ENCODE data around the gene CAMK1G. TPM values are rescaled to one million over a fixed set of nuclear protein-coding genes. Genes with fewer than 3 reads are reported as not detected.

The CAMK1G gene
- total and polyA plus RNA-seq, 2 experiments from 2014 or later, result 0.32 to 0.76 TPM

- no peak overlapping the region for H3K4me3 ChIP-seq
- no peak overlapping the region for H3K27ac ChIP-seq (ENCODE audit: low read depth)
- peaks cover 11% of the 10 kb centered on the region for H3K4me1 ChIP-seq (ENCODE audit: insufficient read depth)
- H4K20me1 ChIP-seq (replicated peaks; ENCODE audit: insufficient read depth), result no peaks in the 10 kb centered on the region
- ATAC-seq, result no peak
- Mint-ChIP-seq H3K36me3 (ENCODE audit: low read depth) (no peaks in the 10 kb centered on the region), H3K4me3 (no peak overlapping the region), H3K4me1 (peaks cover 13% of the 10 kb centered on the region), H3K9me3 (peaks cover 6% of the 10 kb centered on the region; the same call in 2 of the 3 replicates), H3K27ac (no peak overlapping the region), H3K27me3 (ENCODE audit: insufficient read depth, low read depth, poor library complexity) (peaks cover 3% of the 10 kb centered on the region)
- no peak for DNase-seq (ENCODE audit: low spot score)
- H3K27me3 ChIP-seq (ENCODE audit: insufficient read depth), result peaks cover 26% of the 10 kb centered on the region
- H3K4me2 ChIP-seq, result no peak overlapping the region
- TF ChIP-seq, protein P1, sequence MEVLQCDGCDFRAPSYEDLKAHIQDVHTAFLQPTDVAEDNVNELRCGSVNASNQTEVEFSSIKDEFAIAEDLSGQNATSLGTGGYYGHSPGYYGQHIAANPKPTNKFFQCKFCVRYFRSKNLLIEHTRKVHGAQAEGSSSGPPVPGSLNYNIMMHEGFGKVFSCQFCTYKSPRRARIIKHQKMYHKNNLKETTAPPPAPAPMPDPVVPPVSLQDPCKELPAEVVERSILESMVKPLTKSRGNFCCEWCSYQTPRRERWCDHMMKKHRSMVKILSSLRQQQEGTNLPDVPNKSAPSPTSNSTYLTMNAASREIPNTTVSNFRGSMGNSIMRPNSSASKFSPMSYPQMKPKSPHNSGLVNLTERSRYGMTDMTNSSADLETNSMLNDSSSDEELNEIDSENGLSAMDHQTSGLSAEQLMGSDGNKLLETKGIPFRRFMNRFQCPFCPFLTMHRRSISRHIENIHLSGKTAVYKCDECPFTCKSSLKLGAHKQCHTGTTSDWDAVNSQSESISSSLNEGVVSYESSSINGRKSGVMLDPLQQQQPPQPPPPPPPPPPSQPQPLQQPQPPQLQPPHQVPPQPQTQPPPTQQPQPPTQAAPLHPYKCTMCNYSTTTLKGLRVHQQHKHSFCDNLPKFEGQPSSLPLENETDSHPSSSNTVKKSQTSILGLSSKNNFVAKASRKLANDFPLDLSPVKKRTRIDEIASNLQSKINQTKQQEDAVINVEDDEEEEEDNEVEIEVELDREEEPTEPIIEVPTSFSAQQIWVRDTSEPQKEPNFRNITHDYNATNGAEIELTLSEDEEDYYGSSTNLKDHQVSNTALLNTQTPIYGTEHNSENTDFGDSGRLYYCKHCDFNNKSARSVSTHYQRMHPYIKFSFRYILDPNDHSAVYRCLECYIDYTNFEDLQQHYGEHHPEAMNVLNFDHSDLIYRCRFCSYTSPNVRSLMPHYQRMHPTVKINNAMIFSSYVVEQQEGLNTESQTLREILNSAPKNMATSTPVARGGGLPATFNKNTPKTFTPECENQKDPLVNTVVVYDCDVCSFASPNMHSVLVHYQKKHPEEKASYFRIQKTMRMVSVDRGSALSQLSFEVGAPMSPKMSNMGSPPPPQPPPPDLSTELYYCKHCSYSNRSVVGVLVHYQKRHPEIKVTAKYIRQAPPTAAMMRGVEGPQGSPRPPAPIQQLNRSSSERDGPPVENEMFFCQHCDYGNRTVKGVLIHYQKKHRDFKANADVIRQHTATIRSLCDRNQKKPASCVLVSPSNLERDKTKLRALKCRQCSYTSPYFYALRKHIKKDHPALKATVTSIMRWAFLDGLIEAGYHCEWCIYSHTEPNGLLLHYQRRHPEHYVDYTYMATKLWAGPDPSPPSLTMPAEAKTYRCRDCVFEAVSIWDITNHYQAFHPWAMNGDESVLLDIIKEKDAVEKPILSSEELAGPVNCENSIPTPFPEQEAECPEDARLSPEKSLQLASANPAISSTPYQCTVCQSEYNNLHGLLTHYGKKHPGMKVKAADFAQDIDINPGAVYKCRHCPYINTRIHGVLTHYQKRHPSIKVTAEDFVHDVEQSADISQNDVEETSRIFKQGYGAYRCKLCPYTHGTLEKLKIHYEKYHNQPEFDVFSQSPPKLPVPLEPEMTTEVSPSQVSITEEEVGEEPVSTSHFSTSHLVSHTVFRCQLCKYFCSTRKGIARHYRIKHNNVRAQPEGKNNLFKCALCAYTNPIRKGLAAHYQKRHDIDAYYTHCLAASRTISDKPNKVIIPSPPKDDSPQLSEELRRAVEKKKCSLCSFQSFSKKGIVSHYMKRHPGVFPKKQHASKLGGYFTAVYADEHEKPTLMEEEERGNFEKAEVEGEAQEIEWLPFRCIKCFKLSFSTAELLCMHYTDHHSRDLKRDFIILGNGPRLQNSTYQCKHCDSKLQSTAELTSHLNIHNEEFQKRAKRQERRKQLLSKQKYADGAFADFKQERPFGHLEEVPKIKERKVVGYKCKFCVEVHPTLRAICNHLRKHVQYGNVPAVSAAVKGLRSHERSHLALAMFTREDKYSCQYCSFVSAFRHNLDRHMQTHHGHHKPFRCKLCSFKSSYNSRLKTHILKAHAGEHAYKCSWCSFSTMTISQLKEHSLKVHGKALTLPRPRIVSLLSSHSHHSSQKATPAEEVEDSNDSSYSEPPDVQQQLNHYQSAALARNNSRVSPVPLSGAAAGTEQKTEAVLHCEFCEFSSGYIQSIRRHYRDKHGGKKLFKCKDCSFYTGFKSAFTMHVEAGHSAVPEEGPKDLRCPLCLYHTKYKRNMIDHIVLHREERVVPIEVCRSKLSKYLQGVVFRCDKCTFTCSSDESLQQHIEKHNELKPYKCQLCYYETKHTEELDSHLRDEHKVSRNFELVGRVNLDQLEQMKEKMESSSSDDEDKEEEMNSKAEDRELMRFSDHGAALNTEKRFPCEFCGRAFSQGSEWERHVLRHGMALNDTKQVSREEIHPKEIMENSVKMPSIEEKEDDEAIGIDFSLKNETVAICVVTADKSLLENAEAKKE (CRISPR knock-in tag; IDR thresholded peaks at IDR 0.05), result no peak
- TF ChIP-seq EZH2phosphoT487 (IDR thresholded peaks at IDR 0.05; ENCODE audit: unreplicated experiment) (no peak), POLR2AphosphoS5 (IDR thresholded peaks at IDR 0.05; ENCODE audit: low read depth) (no peak), ETS1 (IDR thresholded peaks at IDR 0.05) (no peak), CREB1 (CRISPR knock-in tag; IDR thresholded peaks at IDR 0.05; ENCODE audit: low read depth) (no peak), CTCF (conservative IDR thresholded peaks at IDR 0.05; ENCODE audit: low read depth in 2 of 2) (no peak), EZH2 (IDR thresholded peaks at IDR 0.05; ENCODE audit: low read depth, unreplicated experiment) (no peak), JUNB (IDR thresholded peaks at IDR 0.05; ENCODE audit: unreplicated experiment) (no peak), REST (IDR thresholded peaks at IDR 0.05; ENCODE audit: unreplicated experiment) (no peak), ZNF114 (CRISPR knock-in tag; IDR thresholded peaks at IDR 0.05) (no peak), STAT1 (IDR thresholded peaks at IDR 0.05; ENCODE audit: unreplicated experiment) (no peak), NANOG (IDR thresholded peaks at IDR 0.05; ENCODE audit: borderline replicate concordance) (no peak), ZNF331 (CRISPR knock-in tag; IDR thresholded peaks at IDR 0.05; ENCODE audit: low read depth) (no peak)
- no peaks in the 10 kb centered on the region for H3K36me3 ChIP-seq (ENCODE audit: insufficient read depth)
- no peaks in the 10 kb centered on the region for H3K9me2 ChIP-seq (ENCODE audit: insufficient read depth)
- no peaks in the 10 kb centered on the region for H3K79me2 ChIP-seq (replicated peaks; ENCODE audit: insufficient read depth)
- H3F3A ChIP-seq (replicated peaks; ENCODE audit: low read depth), result no peaks in the 10 kb centered on the region
- H2AFZ ChIP-seq, result no peak overlapping the region
Observed at GRCh38 chr1:209589440-209589839, 5.9 kb downstream of the CAMK1G start.
